Activated CD4-positive, alpha-beta memory T cell treated with anti-CD3 and anti-CD28 coated beads, Interleukin-2, amount 10 ng/mL, durations not matched to agents 7 days and 5 days (primary cell): ENCODE measurements around the gene RNF13. TPM values are rescaled to one million over a fixed set of nuclear protein-coding genes. Genes with fewer than 3 reads are reported as not detected.

Experiments
- CTCF ChIA-PET: fragments of 350-600 bp; sonication (Branson Sonifier 250); formaldehyde crosslinking; loops from one replicate; lab custom pipeline; 2021; ENCODE audit warnings: antibody characterized with exemption, inconsistent platforms; lab: Charles Lee
- POLR2A ChIA-PET: fragments of 350-600 bp; sonication (Branson Sonifier 250); formaldehyde crosslinking; loops from one replicate; lab custom pipeline; 2021; ENCODE audit warnings: antibody characterized with exemption; lab: Charles Lee
- DNase-seq: peaks from one replicate; pipeline ENCODE4 v3.0.0-alpha.2; 2020
- H3K27ac Mint-ChIP-seq: one replicate; pipeline ENCODE4 v1.8.0; 2021; ENCODE audit warnings: mild to moderate bottlenecking, mixed read lengths
- H3K27me3 Mint-ChIP-seq: one replicate; pipeline ENCODE4 v1.8.0; 2021; ENCODE audit warnings: mixed read lengths
- H3K36me3 Mint-ChIP-seq: one replicate; pipeline ENCODE4 v1.8.0; 2021; ENCODE audit warnings: low read depth, mixed read lengths
- H3K4me1 Mint-ChIP-seq: one replicate; pipeline ENCODE4 v1.8.0; 2021; ENCODE audit warnings: mixed read lengths
- H3K4me3 Mint-ChIP-seq: one replicate; pipeline ENCODE4 v1.8.0; 2021; ENCODE audit warnings: mild to moderate bottlenecking, mixed read lengths
- H3K9me3 Mint-ChIP-seq: one replicate; pipeline ENCODE4 v1.8.0; 2021; ENCODE audit warnings: mixed read lengths
- total RNA-seq, 2 experiments: library from RNA; stranded (reverse); gene quantifications; one replicate each; pipeline ENCODE4 v1.2.3, GENCODE V29; 2021

RNF13 gene
- total RNA-seq = 10 to 100 TPM; 37.2 to 42.4 TPM

DNA sequence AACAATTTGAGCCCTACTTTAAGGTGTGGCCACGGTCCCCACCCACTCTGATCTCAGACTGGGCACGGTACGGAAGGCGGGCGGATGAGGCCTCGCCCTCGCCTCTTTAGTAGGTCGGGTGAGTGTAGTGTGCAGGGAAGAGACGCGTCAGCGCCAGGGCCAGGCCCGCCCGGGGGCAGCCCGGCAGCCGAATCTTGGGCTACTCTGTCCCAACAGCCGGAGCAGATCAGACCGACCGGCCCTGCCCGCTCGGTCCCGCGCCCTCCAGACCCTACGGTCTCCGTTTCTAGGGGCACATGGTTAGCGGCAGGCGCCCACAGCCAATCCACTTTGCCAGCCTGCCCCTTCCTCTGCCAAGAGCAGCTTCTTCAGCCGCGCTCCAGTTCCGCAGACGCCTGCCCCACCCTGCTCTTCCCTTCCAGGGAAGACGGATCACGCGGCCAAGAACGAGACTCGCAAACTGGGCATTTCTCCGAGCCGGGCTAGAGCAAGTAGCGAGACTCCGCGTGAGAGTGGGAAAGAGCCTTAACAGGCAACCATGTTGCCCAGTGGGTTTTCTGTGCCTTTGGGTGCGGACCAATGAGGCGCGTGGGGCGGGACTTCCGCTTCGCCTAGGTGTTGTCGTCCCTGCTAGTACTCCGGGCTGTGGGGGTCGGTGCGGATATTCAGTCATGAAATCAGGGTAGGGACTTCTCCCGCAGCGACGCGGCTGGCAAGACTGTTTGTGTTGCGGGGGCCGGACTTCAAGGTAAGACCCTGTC is at the start of gene RNF13:
Gene RNF13 (plus strand): TSS at position 610 of the 761 bp plus-strand sequence. CDS start 32,812 bp downstream, outside the sequence.
- POLR2A ChIA-PET = interaction anchor here (1.0 to 3.2 kb wide), 5 partner anchors 10 to 600 kb away, joined by 3 to 22 read pairs (median 3); partner anchors contain the start of gene COMMD2
- H3K4me1 Mint-ChIP-seq = peaks cover 48% of the 10 kb centered on the region
- H3K4me3 Mint-ChIP-seq = peak within 1 kb of the TSS; percentile 97
- peaks cover 9% of the 10 kb centered on the region for H3K27me3 Mint-ChIP-seq
- CTCF ChIA-PET = interaction anchor here (1.4 to 2.2 kb wide), 3 partner anchors 42 to 371 kb away, joined by 3 to 13 read pairs (median 5); partner anchors contain the start of gene COMMD2
- H3K9me3 Mint-ChIP-seq = peaks cover 3% of the 10 kb centered on the region
- peak; percentile 92 for DNase-seq
- peaks cover 24% of the 10 kb centered on the region for H3K36me3 Mint-ChIP-seq
- H3K27ac Mint-ChIP-seq = peak within 1 kb of the TSS; percentile 99

- Mint-ChIP-seq H3K36me3 (no peaks in the 10 kb centered on the region), H3K27me3 (peaks cover 32% of the 10 kb centered on the region), H3K27ac (no peak overlapping the region), H3K4me3 (no peak overlapping the region), H3K9me3 (no peaks in the 10 kb centered on the region), H3K4me1 (no peaks in the 10 kb centered on the region)
- POLR2A ChIA-PET = no interaction called here
- no peak for DNase-seq
- CTCF ChIA-PET = interaction anchor here (1.0 to 3.4 kb wide), 3 partner anchors 9 to 44 kb away, joined by 3 to 28 read pairs (median 3); no protein-coding TSS in a partner anchor
Observed at GRCh38 chr3:149763565-149764195, 49.3 kb upstream of the RNF13 start.

DNA sequence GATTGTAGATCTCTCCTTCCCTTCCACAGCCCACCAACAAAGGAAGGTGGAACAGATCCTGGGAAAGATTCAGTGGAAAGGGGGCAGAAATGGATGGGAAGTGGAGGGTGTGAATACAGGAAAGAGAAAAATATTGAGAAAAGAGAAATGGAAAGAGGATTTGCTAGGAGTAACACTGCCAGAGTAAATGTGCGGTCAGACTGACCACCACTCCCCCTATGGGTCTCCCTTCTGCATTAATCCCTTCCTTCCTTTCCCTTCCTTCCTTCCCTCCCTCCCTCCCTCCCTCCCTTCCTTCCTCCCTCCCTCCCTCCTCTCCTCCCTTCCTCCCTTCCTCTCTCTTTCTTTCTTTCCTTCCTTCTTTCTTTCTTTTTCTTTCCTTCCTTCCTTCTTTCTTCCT is 48.7 kb upstream of the RNF13 start:
- H3K4me1 Mint-ChIP-seq = no peaks in the 10 kb centered on the region
- POLR2A ChIA-PET = no interaction called here
- H3K27ac Mint-ChIP-seq = no peak overlapping the region
- H3K9me3 Mint-ChIP-seq = no peaks in the 10 kb centered on the region
- H3K36me3 Mint-ChIP-seq = no peaks in the 10 kb centered on the region
- H3K4me3 Mint-ChIP-seq = no peak overlapping the region
- DNase-seq = no peak
- CTCF ChIA-PET = interaction anchor here (2.0 to 3.4 kb wide), 2 partner anchors 12 to 44 kb away, joined by 12 to 28 read pairs; partner anchors contain the start of gene COMMD2
- peaks cover 34% of the 10 kb centered on the region for H3K27me3 Mint-ChIP-seq

GRCh38 chr3:149765762-149766334 is 47.2 kb upstream of the RNF13 start:
- Mint-ChIP-seq H3K27ac (no peak overlapping the region), H3K27me3 (peaks cover 32% of the 10 kb centered on the region), H3K4me1 (no peaks in the 10 kb centered on the region), H3K36me3 (no peaks in the 10 kb centered on the region), H3K9me3 (no peaks in the 10 kb centered on the region), H3K4me3 (no peak overlapping the region)
- DNase-seq = no peak
- CTCF ChIA-PET = interaction anchor here (1.0 to 3.4 kb wide), 7 partner anchors 10 to 276 kb away, joined by 3 to 28 read pairs (median 4); partner anchors contain the start of gene COMMD2
- POLR2A ChIA-PET = no interaction called here

DNA sequence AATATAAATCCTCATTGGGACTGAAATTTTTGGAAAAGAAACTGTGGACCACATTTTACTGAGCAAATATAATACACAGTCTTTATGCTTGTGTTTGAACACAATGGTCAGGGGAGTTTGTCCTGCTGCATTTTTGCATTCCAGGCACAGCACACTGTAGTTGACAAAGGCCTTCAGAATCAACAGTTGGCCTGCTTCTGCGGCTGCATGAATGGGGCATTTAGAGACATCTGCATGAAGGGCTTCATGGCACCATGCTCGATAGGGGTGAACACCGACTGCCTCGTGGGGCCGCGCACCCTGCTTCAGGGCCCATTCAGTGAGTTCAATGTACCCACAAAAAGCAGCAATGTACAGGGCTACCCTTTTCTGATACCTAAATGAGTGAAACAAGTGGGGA is 45.3 kb upstream of the RNF13 start:
- Mint-ChIP-seq H3K4me1 (no peaks in the 10 kb centered on the region), H3K27ac (no peak overlapping the region), H3K36me3 (no peaks in the 10 kb centered on the region), H3K27me3 (peaks cover 33% of the 10 kb centered on the region), H3K9me3 (no peaks in the 10 kb centered on the region), H3K4me3 (no peak overlapping the region)
- POLR2A ChIA-PET = no interaction called here
- CTCF ChIA-PET = interaction anchor here (0.7 to 1.1 kb wide), 2 partner anchors 199 to 237 kb away, joined by 3 read pairs; no protein-coding TSS in a partner anchor
- no peak for DNase-seq

GRCh38 chr3:149768704-149769103 is 44.3 kb upstream of the RNF13 start:
- H3K4me3 Mint-ChIP-seq = no peak overlapping the region
- no peak overlapping the region for H3K27ac Mint-ChIP-seq
- POLR2A ChIA-PET = no interaction called here
- H3K27me3 Mint-ChIP-seq = peaks cover 33% of the 10 kb centered on the region
- H3K9me3 Mint-ChIP-seq = no peaks in the 10 kb centered on the region
- no peaks in the 10 kb centered on the region for H3K36me3 Mint-ChIP-seq
- H3K4me1 Mint-ChIP-seq = no peaks in the 10 kb centered on the region
- CTCF ChIA-PET = no interaction called here
- no peak for DNase-seq

- H3K27me3 Mint-ChIP-seq = peaks cover 28% of the 10 kb centered on the region
- no peak overlapping the region for H3K4me3 Mint-ChIP-seq
- no peaks in the 10 kb centered on the region for H3K4me1 Mint-ChIP-seq
Observed at GRCh38 chr3:149770246-149770645, 42.8 kb upstream of the RNF13 start.

GRCh38 chr3:149771652-149772271 is 41.3 kb upstream of the RNF13 start:
- Mint-ChIP-seq H3K27me3 (peaks cover 17% of the 10 kb centered on the region), H3K4me3 (no peak overlapping the region), H3K36me3 (no peaks in the 10 kb centered on the region), H3K9me3 (no peaks in the 10 kb centered on the region), H3K4me1 (no peaks in the 10 kb centered on the region), H3K27ac (no peak overlapping the region)
- CTCF ChIA-PET = interaction anchor here (0.7 to 3.7 kb wide), 27 partner anchors 11 to 359 kb away, joined by 3 to 26 read pairs (median 4); partner anchors contain the start of gene COMMD2
- DNase-seq = peak; percentile 28
- POLR2A ChIA-PET = no interaction called here

More at GRCh38 chr3:149770246-149770645, 42.8 kb upstream of the RNF13 start:
- Mint-ChIP-seq H3K9me3 (no peaks in the 10 kb centered on the region), H3K27ac (no peak overlapping the region), H3K36me3 (no peaks in the 10 kb centered on the region)
- no peak for DNase-seq
- ChIA-PET POLR2A (no interaction called here), CTCF (interaction anchor here (0.6 to 3.7 kb wide), 9 partner anchors 18 to 279 kb away, joined by 3 to 26 read pairs (median 13); partner anchors contain the start of gene COMMD2)

DNA sequence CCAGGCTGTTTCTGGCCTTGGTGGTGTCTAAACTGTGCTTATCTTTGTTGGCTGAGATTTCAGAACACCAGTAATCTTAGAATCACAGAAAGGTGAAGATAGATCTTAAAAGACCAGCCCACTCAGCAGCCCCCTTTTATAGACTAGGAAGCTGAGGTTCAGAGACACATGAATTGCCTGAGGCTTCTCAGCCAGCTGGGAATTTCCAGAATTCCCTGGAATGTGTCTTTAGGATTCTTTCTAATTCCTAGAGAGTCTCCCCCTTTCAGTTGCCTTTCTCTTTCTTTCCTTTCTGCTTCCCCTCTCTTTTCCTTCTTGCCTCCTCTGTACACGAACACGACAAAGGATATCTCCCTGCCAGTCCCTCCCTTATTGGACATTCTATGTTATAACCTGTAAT is 40.2 kb upstream of the RNF13 start:
- H3K27me3 Mint-ChIP-seq = peaks cover 15% of the 10 kb centered on the region
- no peak overlapping the region for H3K4me3 Mint-ChIP-seq
- POLR2A ChIA-PET = no interaction called here
- DNase-seq = no peak
- no peaks in the 10 kb centered on the region for H3K9me3 Mint-ChIP-seq
- H3K36me3 Mint-ChIP-seq = no peaks in the 10 kb centered on the region
- no peak overlapping the region for H3K27ac Mint-ChIP-seq
- CTCF ChIA-PET = interaction anchor here (0.7 to 3.7 kb wide), 11 partner anchors 9 to 280 kb away, joined by 3 to 26 read pairs (median 5); partner anchors contain the start of gene COMMD2
- no peaks in the 10 kb centered on the region for H3K4me1 Mint-ChIP-seq

DNA sequence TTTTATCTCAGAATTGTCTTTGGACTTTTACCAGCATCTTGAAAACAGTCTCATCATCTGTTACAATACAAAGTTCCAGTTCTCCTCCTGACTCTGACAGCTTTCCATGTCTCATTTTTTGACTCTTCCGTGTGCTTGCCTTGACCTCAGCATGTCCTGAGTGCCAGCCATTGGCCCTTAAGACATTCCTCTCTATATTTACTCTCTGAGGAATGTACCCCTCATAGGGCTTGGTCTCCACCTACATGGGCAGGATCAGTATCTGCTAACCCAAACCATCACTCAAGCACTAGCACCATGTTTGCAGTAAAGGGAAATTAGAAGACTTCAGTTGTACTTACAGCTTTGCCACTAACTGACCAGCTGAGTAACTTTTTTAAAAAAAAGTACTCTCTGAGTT is 36.8 kb upstream of the RNF13 start:
- Mint-ChIP-seq H3K4me1 (no peaks in the 10 kb centered on the region), H3K4me3 (no peak overlapping the region), H3K36me3 (no peaks in the 10 kb centered on the region), H3K27me3 (peaks cover 10% of the 10 kb centered on the region), H3K9me3 (no peaks in the 10 kb centered on the region), H3K27ac (no peak overlapping the region)
- no peak for DNase-seq
- CTCF ChIA-PET = interaction anchor here (1.3 to 3.1 kb wide), 4 partner anchors 11 to 207 kb away, joined by 3 to 12 read pairs (median 7); partner anchors contain the start of gene COMMD2
- POLR2A ChIA-PET = no interaction called here

DNA sequence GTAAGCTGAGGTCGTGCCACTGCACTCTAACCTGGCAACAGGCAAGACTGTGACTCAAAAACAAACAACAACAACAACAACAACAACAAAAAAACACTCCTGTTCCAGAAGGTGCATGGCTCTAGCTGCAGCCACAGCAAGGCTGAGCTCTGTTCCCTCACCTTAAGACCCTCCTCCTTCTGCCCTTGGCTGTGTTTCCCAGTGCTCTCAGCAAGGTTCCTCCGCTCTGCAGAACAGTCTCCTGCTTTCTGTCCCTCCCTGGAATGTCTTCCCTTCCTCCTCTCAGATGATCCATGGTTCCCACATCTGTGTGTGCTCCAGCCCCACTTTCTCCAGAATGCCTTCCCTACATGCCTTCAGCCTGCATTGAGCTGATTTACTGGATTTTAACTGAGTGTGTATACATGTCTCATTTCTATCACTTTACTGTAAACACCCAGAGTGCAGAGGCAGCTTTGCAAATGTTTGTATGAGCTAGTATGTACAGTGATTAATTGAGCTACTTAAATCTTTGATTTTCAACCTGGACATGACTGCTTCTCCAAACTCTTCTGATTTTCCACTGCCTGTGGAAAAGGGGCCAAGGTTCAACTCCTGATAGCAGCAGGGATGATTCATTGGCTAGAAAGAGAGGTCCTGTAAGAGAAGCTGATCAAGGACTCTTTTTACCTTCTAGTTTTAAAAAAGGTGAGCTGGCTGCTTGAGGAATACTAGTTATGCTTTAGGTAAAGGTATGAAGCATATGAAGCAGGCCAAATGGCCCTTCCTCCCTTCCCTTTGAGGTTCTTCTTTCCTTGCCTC is 35.4 kb upstream of the RNF13 start:
- no peaks in the 10 kb centered on the region for H3K4me1 Mint-ChIP-seq
- ChIA-PET POLR2A (interaction anchor here (0.8 kb wide), 1 partner anchor 11 kb away, joined by 4 read pairs; no protein-coding TSS in a partner anchor), CTCF (interaction anchor here (1.0 to 3.1 kb wide), 2 partner anchors 12 to 31 kb away, joined by 4 to 12 read pairs; no protein-coding TSS in a partner anchor)
- peaks cover 4% of the 10 kb centered on the region for H3K27me3 Mint-ChIP-seq
- no peak for DNase-seq
- H3K4me3 Mint-ChIP-seq = no peak overlapping the region
- no peaks in the 10 kb centered on the region for H3K36me3 Mint-ChIP-seq
- no peaks in the 10 kb centered on the region for H3K9me3 Mint-ChIP-seq
- H3K27ac Mint-ChIP-seq = no peak overlapping the region
